Astrocyte (in vitro differentiated cells and primary cell): ENCODE data around the gene BANP. TPM values are rescaled to one million over a fixed set of nuclear protein-coding genes. Genes with fewer than 3 reads are reported as not detected.

Experiments used
- DNase-seq: peaks from one replicate; pipeline ENCODE4 v3.0.0-alpha.2; 2010; ENCODE audit warnings: low read depth
- FAIRE-seq: peaks from 2 replicates; lab custom pipeline; 2011; peaks lifted over from hg19 to GRCh38; lab: Jason Lieb, UNC
- H2AFZ ChIP-seq: 2 replicates; pipeline ENCODE4 v1.6.0; 2012; ENCODE audit warnings: low read depth, low read length, inconsistent platforms
- H3K27ac ChIP-seq: 2 replicates; pipeline ENCODE4 v1.5.1; 2011; ENCODE audit warnings: low read depth, low read length, inconsistent platforms
- H3K27me3 ChIP-seq: 2 replicates; pipeline ENCODE4 v1.6.0; 2011; ENCODE audit warnings: low read length, inconsistent platforms; ENCODE audit not compliant: insufficient read depth
- H3K36me3 ChIP-seq: 2 replicates; pipeline ENCODE4 v1.5.1; 2011; ENCODE audit warnings: low read length, inconsistent platforms; ENCODE audit not compliant: insufficient read depth
- H3K4me1 ChIP-seq: 2 replicates; pipeline ENCODE4 v1.5.1; 2011; ENCODE audit warnings: low read length, inconsistent platforms; ENCODE audit not compliant: insufficient read depth
- H3K4me2 ChIP-seq: 2 replicates; pipeline ENCODE4 v1.6.0; 2012; ENCODE audit warnings: low read length, inconsistent platforms
- H3K4me3 ChIP-seq: 2 replicates; pipeline ENCODE4 v1.5.1; 2011; ENCODE audit warnings: low read depth, mild to moderate bottlenecking, low read length, inconsistent platforms; ENCODE audit not compliant: insufficient read depth
- H3K79me2 ChIP-seq: 2 replicates; pipeline ENCODE4 v1.6.0; 2012; ENCODE audit warnings: mild to moderate bottlenecking, low read length, inconsistent platforms; ENCODE audit not compliant: insufficient read depth
- H3K9ac ChIP-seq: 2 replicates; pipeline ENCODE4 v1.6.0; 2012; ENCODE audit warnings: mild to moderate bottlenecking, low read length, inconsistent platforms
- H3K9me3 ChIP-seq: 2 replicates; pipeline ENCODE4 v1.5.1; 2012; ENCODE audit warnings: low read depth, mild to moderate bottlenecking, low read length, inconsistent platforms; ENCODE audit not compliant: insufficient read depth
- H4K20me1 ChIP-seq: 2 replicates; pipeline ENCODE4 v1.6.0; 2012; ENCODE audit warnings: low read length, inconsistent platforms; ENCODE audit not compliant: insufficient read depth
- H3K27ac Mint-ChIP-seq: one replicate; pipeline ENCODE4 v1.8.0; 2021; ENCODE audit warnings: mild to moderate bottlenecking, mixed read lengths; ENCODE audit not compliant: unreplicated experiment
- H3K27me3 Mint-ChIP-seq: one replicate; pipeline ENCODE4 v1.8.0; 2021; ENCODE audit warnings: low read depth, mixed read lengths; ENCODE audit not compliant: unreplicated experiment
- H3K36me3 Mint-ChIP-seq: one replicate; pipeline ENCODE4 v1.8.0; 2021; ENCODE audit warnings: low read depth, mixed read lengths; ENCODE audit not compliant: unreplicated experiment
- H3K4me1 Mint-ChIP-seq: one replicate; pipeline ENCODE4 v1.8.0; 2021; ENCODE audit warnings: low read depth, mixed read lengths; ENCODE audit not compliant: unreplicated experiment
- H3K4me3 Mint-ChIP-seq: one replicate; pipeline ENCODE4 v1.8.0; 2021; ENCODE audit warnings: mild to moderate bottlenecking, moderate library complexity, mixed read lengths; ENCODE audit not compliant: unreplicated experiment
- H3K9me3 Mint-ChIP-seq: one replicate; pipeline ENCODE4 v1.8.0; 2021; ENCODE audit warnings: mild to moderate bottlenecking, mixed read lengths; ENCODE audit not compliant: unreplicated experiment
- EZH2 ChIP-seq: IDR thresholded peaks from 2 replicates; pipeline ENCODE4 v1.6.1; 2012; ENCODE audit warnings: mild to moderate bottlenecking, low read length, inconsistent platforms; ENCODE audit not compliant: insufficient read depth
- total RNA-seq: library from RNA; stranded (reverse); gene quantifications from 2 replicates; pipeline ENCODE4 v1.2.1, GENCODE V29; 2021
- TF ChIP-seq, protein P1 (sequence below): IDR thresholded peaks from 2 replicates; pipeline ENCODE4 v1.5.1; 2011; ENCODE audit warnings: low read depth, mild to moderate bottlenecking, inconsistent platforms, low read length, moderate library complexity; ENCODE audit not compliant: insufficient read depth

Gene BANP
- total RNA-seq, 1 donor from 2014 or later = 28.9 TPM

DNA sequence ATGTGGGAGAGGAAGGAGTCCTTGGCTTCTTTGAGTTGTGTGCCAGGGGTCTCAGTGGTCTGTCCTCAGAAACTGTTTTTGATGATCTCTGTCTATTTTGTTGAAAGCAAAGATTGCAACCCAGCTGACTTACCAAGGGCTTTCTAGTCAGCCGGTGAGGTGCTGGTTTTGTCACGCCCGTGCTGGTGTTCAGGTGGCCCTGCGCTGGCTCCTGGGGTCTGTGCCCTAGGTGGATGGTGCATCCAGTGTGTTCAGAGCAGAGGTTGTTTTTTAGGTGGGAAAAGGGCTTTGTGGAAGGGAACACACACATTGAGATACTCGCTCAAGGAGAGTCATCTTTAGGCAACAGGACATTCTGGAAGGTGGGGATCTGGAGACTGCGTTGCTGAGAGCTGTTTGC is 51.0 kb downstream of the BANP start:
- Mint-ChIP-seq H3K36me3 (peaks cover 13% of the 10 kb centered on the region), H3K27me3 (no peaks in the 10 kb centered on the region), H3K27ac (no peak overlapping the region), H3K4me3 (no peak overlapping the region), H3K4me1 (no peaks in the 10 kb centered on the region), H3K9me3 (no peaks in the 10 kb centered on the region)
- no peak overlapping the region for H3K9ac ChIP-seq
- H2AFZ ChIP-seq = no peak overlapping the region
- TF ChIP-seq, protein P1, sequence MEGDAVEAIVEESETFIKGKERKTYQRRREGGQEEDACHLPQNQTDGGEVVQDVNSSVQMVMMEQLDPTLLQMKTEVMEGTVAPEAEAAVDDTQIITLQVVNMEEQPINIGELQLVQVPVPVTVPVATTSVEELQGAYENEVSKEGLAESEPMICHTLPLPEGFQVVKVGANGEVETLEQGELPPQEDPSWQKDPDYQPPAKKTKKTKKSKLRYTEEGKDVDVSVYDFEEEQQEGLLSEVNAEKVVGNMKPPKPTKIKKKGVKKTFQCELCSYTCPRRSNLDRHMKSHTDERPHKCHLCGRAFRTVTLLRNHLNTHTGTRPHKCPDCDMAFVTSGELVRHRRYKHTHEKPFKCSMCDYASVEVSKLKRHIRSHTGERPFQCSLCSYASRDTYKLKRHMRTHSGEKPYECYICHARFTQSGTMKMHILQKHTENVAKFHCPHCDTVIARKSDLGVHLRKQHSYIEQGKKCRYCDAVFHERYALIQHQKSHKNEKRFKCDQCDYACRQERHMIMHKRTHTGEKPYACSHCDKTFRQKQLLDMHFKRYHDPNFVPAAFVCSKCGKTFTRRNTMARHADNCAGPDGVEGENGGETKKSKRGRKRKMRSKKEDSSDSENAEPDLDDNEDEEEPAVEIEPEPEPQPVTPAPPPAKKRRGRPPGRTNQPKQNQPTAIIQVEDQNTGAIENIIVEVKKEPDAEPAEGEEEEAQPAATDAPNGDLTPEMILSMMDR = no peak
- no peak for TF ChIP-seq EZH2
- H3K79me2 ChIP-seq = peaks cover 10% of the 10 kb centered on the region
- peaks cover 45% of the 10 kb centered on the region for H4K20me1 ChIP-seq
- no peak overlapping the region for H3K4me2 ChIP-seq
- FAIRE-seq (no peak), DNase-seq (no peak)
- peaks cover 4% of the 10 kb centered on the region for H3K36me3 ChIP-seq
- H3K27me3 ChIP-seq = no peaks in the 10 kb centered on the region
- no peaks in the 10 kb centered on the region for H3K4me1 ChIP-seq
- no peaks in the 10 kb centered on the region for H3K9me3 ChIP-seq
- no peak overlapping the region for H3K4me3 ChIP-seq
- no peak overlapping the region for H3K27ac ChIP-seq

DNA sequence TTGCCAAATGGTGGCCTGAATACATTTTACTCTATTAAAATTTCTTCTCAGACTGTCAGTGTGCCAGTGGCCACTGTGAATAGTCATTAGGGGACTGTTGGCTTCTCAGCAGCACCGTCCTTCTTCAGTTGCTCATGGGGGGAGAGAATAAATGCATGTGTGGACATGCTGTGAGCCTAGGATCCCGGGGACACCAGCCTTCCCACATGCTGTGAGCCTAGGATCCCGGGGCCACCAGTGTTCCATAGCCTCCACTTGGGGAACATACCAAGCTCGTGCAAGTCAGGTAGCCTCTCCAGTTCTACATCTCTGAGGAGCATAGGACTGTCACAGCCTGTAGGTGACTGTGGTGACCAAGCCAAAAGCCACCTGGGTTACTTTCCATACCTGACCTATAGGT is 51.5 kb downstream of the BANP start:
- Mint-ChIP-seq H3K9me3 (no peaks in the 10 kb centered on the region), H3K4me3 (no peak overlapping the region), H3K27ac (no peak overlapping the region), H3K36me3 (peaks cover 10% of the 10 kb centered on the region), H3K4me1 (no peaks in the 10 kb centered on the region), H3K27me3 (no peaks in the 10 kb centered on the region)
- Histone ChIP-seq H4K20me1 (peaks cover 39% of the 10 kb centered on the region), H3K27me3 (no peaks in the 10 kb centered on the region), H3K27ac (no peak overlapping the region), H2AFZ (no peak overlapping the region), H3K79me2 (peaks cover 10% of the 10 kb centered on the region), H3K9ac (no peak overlapping the region), H3K9me3 (no peaks in the 10 kb centered on the region), H3K4me2 (no peak overlapping the region), H3K4me1 (no peaks in the 10 kb centered on the region), H3K4me3 (no peak overlapping the region), H3K36me3 (peaks cover 4% of the 10 kb centered on the region)
- DNase-seq (no peak), FAIRE-seq (no peak)
- TF ChIP-seq, protein P1 = no peak
- no peak for TF ChIP-seq EZH2

DNA sequence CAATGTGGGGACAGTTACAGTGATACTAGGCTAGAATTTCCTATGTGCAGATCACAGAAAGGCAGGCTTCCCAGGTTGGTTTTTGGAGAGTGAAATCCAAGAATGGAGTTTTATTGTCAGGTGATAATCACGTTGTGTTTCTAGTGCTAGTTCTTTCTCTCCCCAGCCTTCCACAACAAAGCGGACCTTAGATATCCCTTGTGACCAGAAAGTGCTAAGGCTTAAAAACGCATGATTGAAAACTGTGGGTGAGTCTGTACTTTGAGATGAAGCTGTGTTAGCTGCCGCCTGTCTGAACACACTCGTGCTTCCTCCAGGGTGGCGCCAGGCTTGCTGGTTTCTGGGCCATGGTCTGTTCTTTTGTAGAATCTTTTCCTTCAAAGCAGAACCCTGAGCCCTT is 52.1 kb downstream of the BANP start:
- H3K27ac ChIP-seq = no peak overlapping the region
- no peak overlapping the region for H3K9ac ChIP-seq
- peaks cover 35% of the 10 kb centered on the region for H4K20me1 ChIP-seq
- peaks cover 10% of the 10 kb centered on the region for H3K79me2 ChIP-seq
- peaks cover 12% of the 10 kb centered on the region for H3K36me3 Mint-ChIP-seq
- H3K9me3 Mint-ChIP-seq = no peaks in the 10 kb centered on the region
- H3K9me3 ChIP-seq = no peaks in the 10 kb centered on the region
- FAIRE-seq (no peak), DNase-seq (no peak)
- no peaks in the 10 kb centered on the region for H3K27me3 ChIP-seq
- H3K36me3 ChIP-seq = peaks cover 6% of the 10 kb centered on the region
- no peak overlapping the region for H3K27ac Mint-ChIP-seq
- no peaks in the 10 kb centered on the region for H3K4me1 Mint-ChIP-seq
- no peaks in the 10 kb centered on the region for H3K4me1 ChIP-seq
- no peak overlapping the region for H3K4me3 Mint-ChIP-seq
- no peaks in the 10 kb centered on the region for H3K27me3 Mint-ChIP-seq
- no peak for TF ChIP-seq EZH2
- TF ChIP-seq, protein P1 = no peak
- H3K4me2 ChIP-seq = no peak overlapping the region
- H3K4me3 ChIP-seq = no peak overlapping the region
- H2AFZ ChIP-seq = no peak overlapping the region
